ENCODE measurements around the gene MAMDC2. TPM values are rescaled to one million over a fixed set of nuclear protein-coding genes. Genes with fewer than 3 reads are reported as not detected.

The MAMDC2 gene
- total and polyA plus RNA-seq, 2 of the 4 experiments (the other 2 are of a cell fraction), result 5.0 to 5.2 TPM

- Histone ChIP-seq H3K36me3 (ENCODE audit: control insufficient read depth, insufficient read depth, low read length) (no peaks in the 10 kb centered on the region), H2AK5ac (ENCODE audit: low read depth, low read length) (peak overlapping the region; percentile 41; the same call in 1 of the 2 replicates), H2BK15ac (ENCODE audit: low read depth, low read length) (peak overlapping the region; percentile 79; the same call in 2 of the 3 replicates), H2AFZ (replicated peaks; ENCODE audit: low read length, poor library complexity) (peak overlapping the region; percentile 16), H3K79me1 (ENCODE audit: low read depth in 1 of 2, low read length in 2 of 2) (0 out of 4 replicates have a peak, but pooled peaks cover 0 to 3% of the 10 kb centered on the region in 2 experiments), H3K4me2 (ENCODE audit: low read depth, low read length) (peak overlapping the region; percentile 23; the same call in 1 of the 2 replicates), H2BK20ac (ENCODE audit: low read depth, low read length) (peak overlapping the region; percentile 70), H3K9me1 (ENCODE audit: insufficient read depth, low read length) (peaks cover 7% of the 10 kb centered on the region), H3K27me3 (ENCODE audit: control insufficient read depth, insufficient read depth, low read length) (no peaks in the 10 kb centered on the region), H3K27ac (ENCODE audit: insufficient read depth, low read length) (peak overlapping the region; percentile 44; the same call in 1 of the 2 replicates), H4K20me1 (ENCODE audit: insufficient read depth, low read length) (no peaks in the 10 kb centered on the region), H3K56ac (ENCODE audit: extremely low read depth, insufficient read depth, low read length) (no peak overlapping the region), H3K18ac (ENCODE audit: low read depth, low read length) (peak overlapping the region; percentile 57; the same call in 1 of the 2 replicates), H3K4me1 (ENCODE audit: control insufficient read depth, insufficient read depth, low read length) (peaks cover 10% of the 10 kb centered on the region), H2AK9ac (replicated peaks; ENCODE audit: low read depth, low read length, poor library complexity) (no peak overlapping the region), H3K14ac (replicated peaks; ENCODE audit: low read depth, low read length) (peak overlapping the region; percentile 78), H2BK120ac (ENCODE audit: low read depth, low read length) (peak overlapping the region; percentile 83), H3K9me3 (ENCODE audit: control insufficient read depth, insufficient read depth, low read length) (no peaks in the 10 kb centered on the region), H3K4ac (ENCODE audit: low read depth, low read length) (peak overlapping the region; percentile 68), H3K4me3 (ENCODE audit: insufficient read depth, low read depth, low read length) (no peak overlapping the region), H4K8ac (ENCODE audit: low read depth in 2 of 2, low read length in 2 of 2) (peak overlapping the region; percentile 29 to 73; a peak in 3 of 4 replicates), H4K5ac (ENCODE audit: low read depth, low read length) (0 out of 2 replicates have a peak overlapping the region, but pooled peaks have one; percentile 50), H3K9ac (ENCODE audit: low read depth, low read length) (no peak overlapping the region; the same call in 1 of the 2 replicates), H4K91ac (ENCODE audit: insufficient read depth, low read depth, low read length) (peak overlapping the region; percentile 61; the same call in 1 of the 2 replicates), H2BK5ac (ENCODE audit: low read depth, low read length, poor library complexity, severe bottlenecking) (no peak overlapping the region), H3K23ac (ENCODE audit: low read depth, low read length) (peak overlapping the region; percentile 79; the same call in 1 of the 2 replicates)
- DNase-seq (peak; percentile 46), ATAC-seq (ENCODE audit: low read depth) (peak; percentile 27)
- TF ChIP-seq CEBPB (IDR thresholded peaks at IDR 0.05; ENCODE audit: low read depth, low read length), result 0 out of 2 replicates have a peak, but pooled peaks have one; percentile 39
- TF ChIP-seq RCOR1 (IDR thresholded peaks at IDR 0.05; ENCODE audit: insufficient replicate concordance, low read length), result no peak
- TF ChIP-seq MXI1 (IDR thresholded peaks at IDR 0.05; ENCODE audit: borderline replicate concordance, low read depth, low read length), result no peak
- TF ChIP-seq BHLHE40 (IDR thresholded peaks at IDR 0.05; ENCODE audit: low read depth, low read length), result no peak
- no peak for TF ChIP-seq RAD21 (IDR thresholded peaks at IDR 0.05; ENCODE audit: low read length)
- no CpG with 5 or more reads among the region's 6 CpGs for WGBS, 2 experiments (ENCODE audit: extremely low coverage in 2 of 2, insufficient read length in 1 of 2)
- in situ Hi-C loops (cut with MboI; ENCODE audit: low sequenced_read_pairs) (no loop called here), intact Hi-C loops (cut with micrococcal nuclease) (no loop called here), dilution Hi-C loops (cut with HindIII; ENCODE audit: low sequenced_read_pairs, unreplicated experiment) (no loop called here)
- CTCF ChIA-PET, result interaction anchor here (0.6 to 1.5 kb wide), 4 partner anchors 13 to 1658 kb away, joined by 3 to 11 read pairs (median 4); no protein-coding TSS in a partner anchor
- BruUV-seq (replicated peaks), result no TSS peak
- POLR2A ChIA-PET (ENCODE audit: unreplicated experiment), result no interaction called here
Observed at GRCh38 chr9:70160686-70161600, 117.3 kb downstream of the MAMDC2 start.

Measured in IMR-90 (cell line).